Colon (tissue), 2 donors: ENCODE data around the gene LY6G6D.
"Not testable (repeated sequence)": the region's sequence is repeated elsewhere in the genome, so short reads cannot be mapped to it uniquely, and the experiment has no call there.

ENCODE experiments used
- FAIRE-seq: peaks from 2 replicates; lab custom pipeline; 2012; peaks lifted over from hg19 to GRCh38; lab: Jason Lieb, UNC
- donor health status: control.
- donor health status: control.

The LY6G6D gene

GRCh38 chr6:31692353-31692752 is 22.8 kb upstream of the LY6G6D start:
- no peak for FAIRE-seq

GRCh38 chr6:31692886-31693285 is 22.3 kb upstream of the LY6G6D start:
- no peak for FAIRE-seq

DNA sequence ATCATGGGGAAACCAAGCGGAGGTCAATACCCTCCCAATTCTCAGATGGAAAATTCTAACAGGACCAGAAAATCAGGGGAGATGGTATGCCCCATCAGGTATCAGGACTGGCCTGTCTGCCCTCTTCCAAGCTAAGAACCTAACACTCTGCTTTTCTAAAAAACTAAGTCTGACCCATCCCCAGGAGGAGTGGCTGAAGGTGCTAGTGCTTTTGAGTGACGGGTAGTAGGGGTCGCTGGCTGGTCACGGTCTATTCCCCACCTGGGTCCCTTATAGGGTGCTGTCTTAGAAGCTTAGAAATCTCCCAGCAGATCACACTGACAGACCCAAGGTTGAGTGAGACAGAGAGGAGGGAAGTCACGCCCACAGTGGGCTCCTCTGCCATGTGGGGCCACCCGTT is 21.6 kb upstream of the LY6G6D start:
- FAIRE-seq = no peak

- no peak for FAIRE-seq
These were observed 17.6 kb upstream of the LY6G6D start for GRCh38 chr6:31697555-31697954.

GRCh38 chr6:31700740-31701401 is 14.3 kb upstream of the LY6G6D start:
- no peak for FAIRE-seq

DNA sequence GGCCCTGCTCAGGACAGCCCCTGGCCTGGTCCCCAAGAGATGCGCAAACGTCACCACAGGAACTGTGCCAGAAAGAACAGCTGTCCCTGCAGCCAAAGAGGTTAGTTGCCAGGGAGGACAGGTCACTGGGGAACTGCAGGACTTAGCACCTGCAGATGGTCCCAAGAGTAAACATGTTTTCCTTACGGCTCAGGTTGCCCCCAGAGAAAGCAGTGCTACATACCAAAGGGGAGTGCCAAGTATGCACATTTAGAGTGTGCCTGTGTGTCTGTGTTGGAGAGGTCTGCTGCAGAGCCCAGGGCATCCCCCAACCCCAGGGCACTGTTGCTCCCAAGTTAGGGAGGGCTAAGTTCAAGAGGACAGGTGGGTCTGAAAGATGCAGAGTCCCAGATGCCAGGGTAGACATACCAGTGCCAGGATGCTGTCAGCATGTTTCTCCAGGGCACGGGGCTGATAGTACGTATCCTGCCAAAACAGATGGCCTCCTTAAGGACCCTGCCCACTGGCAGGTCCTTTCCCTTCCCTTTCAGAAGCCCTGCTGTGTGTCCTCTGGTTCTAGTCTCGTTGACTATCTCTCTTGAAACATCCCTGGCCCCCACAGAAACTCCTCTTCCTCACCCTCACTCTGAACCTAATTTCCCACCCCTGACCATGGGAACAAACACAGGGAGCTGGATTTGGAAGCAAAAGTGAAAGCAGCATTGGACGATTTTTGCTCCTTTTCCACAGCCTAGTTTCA is 13.3 kb upstream of the LY6G6D start:
- no peak for FAIRE-seq

- FAIRE-seq = no peak
These were observed 12.7 kb upstream of the LY6G6D start for GRCh38 chr6:31702405-31702818.

GRCh38 chr6:31702819-31703716 is 12.1 kb upstream of the LY6G6D start, which contains the start of gene ABHD16A:
TSS of gene ABHD16A (minus strand) at chr6:31703324. CDS start at chr6:31703281, 43 bp downstream.
- FAIRE-seq = no peak

GRCh38 chr6:31705931-31706330 is 9.2 kb upstream of the LY6G6D start:
- FAIRE-seq = no peak

- FAIRE-seq = no peak
These were observed 8.5 kb upstream of the LY6G6D start, which contains the start of gene LY6G6F for GRCh38 chr6:31706599-31706998. TSS of gene LY6G6F (plus strand) at chr6:31706866. CDS start at chr6:31706907, 41 bp downstream.

DNA sequence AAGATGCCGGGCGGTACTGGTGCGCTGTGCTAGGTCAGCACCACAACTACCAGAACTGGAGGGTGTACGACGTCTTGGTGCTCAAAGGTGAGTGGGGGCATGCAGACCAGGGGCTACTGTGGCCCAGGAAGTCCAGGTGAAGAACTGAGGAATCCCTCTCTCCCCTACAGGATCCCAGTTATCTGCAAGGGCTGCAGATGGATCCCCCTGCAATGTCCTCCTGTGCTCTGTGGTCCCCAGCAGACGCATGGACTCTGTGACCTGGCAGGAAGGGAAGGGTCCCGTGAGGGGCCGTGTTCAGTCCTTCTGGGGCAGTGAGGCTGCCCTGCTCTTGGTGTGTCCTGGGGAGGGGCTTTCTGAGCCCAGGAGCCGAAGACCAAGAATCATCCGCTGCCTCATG is 7.4 kb upstream of the LY6G6D start:
- no peak for FAIRE-seq

DNA sequence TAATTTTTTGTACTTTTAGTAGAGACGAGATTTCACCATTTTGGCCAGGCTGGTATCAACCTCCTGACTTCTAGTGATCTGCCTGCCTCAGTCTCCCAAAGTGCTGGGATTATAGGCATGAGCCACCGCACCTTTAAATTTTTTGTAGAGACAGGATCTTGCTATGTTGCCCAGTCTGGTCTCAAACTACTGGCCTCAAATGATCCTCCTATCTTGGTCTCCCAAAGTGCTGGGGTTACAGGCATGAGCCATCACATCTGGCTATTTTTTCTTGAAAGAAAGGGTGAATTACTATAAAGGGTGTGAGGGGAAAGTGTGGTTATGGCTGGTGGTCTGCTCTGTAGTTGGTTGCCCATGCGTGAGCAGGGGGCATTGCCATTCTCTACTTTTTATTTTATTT is 6.9 kb upstream of the LY6G6D start:
- FAIRE-seq = no peak

DNA sequence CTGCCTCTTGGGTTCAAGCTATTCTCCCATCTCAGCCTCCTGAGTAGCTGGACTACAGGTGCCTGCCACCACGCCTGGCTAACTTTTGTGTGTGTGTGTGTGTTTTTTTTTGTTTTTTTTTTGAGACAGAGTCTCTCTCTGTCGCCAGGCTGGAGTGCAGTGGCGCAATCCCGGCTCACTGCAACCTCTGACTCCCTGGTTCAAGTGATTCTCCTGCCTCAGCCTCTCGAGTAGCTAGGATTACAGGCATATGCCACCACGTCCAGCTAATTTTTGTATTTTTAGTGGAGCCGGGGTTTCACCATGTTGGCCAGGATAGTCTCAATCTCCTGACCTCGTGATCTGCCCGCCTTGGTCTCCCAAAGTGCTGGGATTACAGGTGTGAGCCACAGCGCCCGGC is 6.0 kb upstream of the LY6G6D start:
- FAIRE-seq = not testable (repeated sequence)

DNA sequence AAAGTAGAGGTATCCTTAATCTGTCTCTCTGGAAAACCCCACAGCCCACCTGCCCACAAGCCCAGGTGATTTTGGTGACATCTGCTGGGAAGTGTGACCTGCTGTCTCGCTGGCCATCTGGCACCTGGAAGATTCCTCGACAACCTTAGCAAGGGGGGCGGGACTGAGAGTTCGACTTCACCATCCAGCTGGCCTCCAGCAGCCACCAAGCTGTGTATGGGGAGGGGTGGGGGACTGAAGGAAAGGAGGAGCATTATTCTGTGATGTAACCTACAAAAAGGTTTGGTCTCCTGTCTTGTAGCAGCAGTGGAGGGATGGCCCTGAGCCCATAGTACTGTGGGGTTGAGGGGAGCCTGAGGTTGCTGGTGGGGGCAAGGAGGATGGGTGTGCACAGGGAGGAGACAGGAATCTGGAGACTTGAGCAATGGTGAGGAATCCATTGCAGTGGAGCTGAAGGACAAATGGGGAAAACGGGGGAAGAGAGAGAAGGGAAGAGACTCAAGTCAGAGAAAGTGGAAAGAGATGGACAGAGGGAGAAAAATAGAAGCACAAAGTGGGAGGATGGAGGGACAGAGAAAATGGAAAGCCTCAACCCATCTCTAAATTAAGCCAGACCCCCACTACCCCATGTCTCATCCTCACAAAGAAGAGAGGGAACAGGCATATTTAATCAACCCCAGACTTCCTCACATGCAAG is 4.5 kb upstream of the LY6G6D start:
- no peak for FAIRE-seq

DNA sequence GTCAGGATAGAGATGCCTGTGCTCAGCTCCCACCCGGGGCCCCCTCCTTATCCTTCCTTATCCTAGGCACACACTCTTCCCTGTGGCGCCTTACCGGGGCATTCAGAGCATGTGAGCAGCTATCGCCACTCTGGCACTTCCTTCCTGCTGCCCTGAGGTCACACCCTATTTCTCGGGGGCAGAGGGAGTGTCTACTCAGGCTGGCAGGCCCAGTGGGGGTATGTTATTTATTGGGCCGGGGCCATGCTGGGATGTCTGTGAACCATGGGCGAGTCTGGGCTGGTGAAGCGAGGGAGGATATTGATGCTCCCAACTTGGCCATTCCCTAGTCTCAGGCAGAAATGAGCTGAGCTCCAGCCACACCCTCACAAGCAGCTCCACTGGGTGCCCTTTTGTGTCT is 3.9 kb upstream of the LY6G6D start:
- FAIRE-seq = no peak

DNA sequence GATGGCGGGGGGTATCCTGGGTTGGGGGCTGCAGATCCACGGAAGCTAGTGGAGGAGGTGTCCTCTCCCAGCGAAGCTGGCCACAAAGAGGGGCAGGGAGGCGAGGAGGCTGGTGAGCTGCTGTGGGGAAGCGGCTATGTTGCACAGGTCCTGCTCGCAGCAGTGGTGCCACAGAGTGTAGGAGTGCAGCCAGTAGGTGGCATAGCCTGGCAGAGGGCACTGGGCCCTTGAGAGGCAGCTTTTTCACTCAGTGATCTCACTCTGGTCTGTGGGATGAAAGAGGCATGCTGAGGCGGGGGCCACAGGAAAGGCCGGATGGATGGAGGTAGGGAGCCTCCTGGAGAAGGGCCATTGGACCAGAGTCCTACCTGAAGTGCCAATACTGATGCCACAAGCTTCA is 2.9 kb upstream of the LY6G6D start:
- FAIRE-seq = no peak

- FAIRE-seq = no peak
These were observed 1.7 kb upstream of the LY6G6D start for GRCh38 chr6:31713465-31713864.

GRCh38 chr6:31713991-31714684 is 1.0 kb upstream of the LY6G6D start:
- FAIRE-seq = no peak

DNA sequence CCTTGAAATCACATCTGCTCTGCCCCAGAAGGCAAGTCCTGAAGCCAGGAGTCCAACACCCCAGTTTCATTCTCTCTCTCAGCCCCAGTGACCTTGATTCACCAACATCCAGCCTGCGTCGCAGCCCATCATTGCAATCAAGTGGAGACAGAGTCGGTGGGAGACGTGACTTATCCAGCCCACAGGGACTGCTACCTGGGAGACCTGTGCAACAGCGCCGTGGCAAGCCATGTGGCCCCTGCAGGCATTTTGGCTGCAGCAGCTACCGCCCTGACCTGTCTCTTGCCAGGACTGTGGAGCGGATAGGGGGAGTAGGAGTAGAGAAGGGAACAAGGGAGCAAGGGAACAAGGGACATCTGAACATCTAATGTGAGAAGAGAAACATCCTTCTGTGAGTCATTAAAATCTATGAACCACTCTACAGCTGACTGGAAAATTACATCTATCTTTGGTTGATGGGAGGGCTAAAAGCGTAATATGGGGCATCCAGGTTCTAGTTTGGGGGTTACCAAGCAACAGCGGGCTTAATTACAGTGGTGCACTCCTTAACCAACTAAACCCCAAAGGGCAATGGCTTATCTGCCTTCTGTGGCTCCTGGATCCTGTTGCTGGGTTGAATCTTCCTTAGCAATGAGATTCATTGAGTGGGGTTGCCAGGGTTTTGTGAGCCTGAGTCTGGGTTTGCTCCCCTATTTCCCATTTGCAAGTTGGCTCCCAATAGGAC is 2.5 kb downstream of the LY6G6D start:
- FAIRE-seq = no peak

- FAIRE-seq = no peak
These were observed 3.1 kb downstream of the LY6G6D start for GRCh38 chr6:31718265-31718664.

- no peak for FAIRE-seq
These were observed 3.9 kb downstream of the LY6G6D start for GRCh38 chr6:31719001-31719400.
